Ishikawa (cell line): ENCODE results near the gene SH3TC2.

Source experiments
- CEBPB ChIP-seq: IDR thresholded peaks from 2 replicates; pipeline ENCODE4 v1.6.1; 2012
- CREB1 ChIP-seq: IDR thresholded peaks from 2 replicates; pipeline ENCODE4 v1.6.1; 2012; ENCODE audit warnings: low read depth
- EGR1 ChIP-seq: IDR thresholded peaks from 2 replicates; pipeline ENCODE4 v1.6.1; 2012
- EP300 ChIP-seq: IDR thresholded peaks from 2 replicates; pipeline ENCODE4 v1.6.1; 2012; ENCODE audit warnings: borderline replicate concordance
- FOXM1 ChIP-seq: IDR thresholded peaks from 2 replicates; pipeline ENCODE4 v1.6.1; 2012; ENCODE audit warnings: low read depth, borderline replicate concordance
- MAX ChIP-seq: IDR thresholded peaks from 2 replicates; pipeline ENCODE4 v1.6.1; 2012
- NFIC ChIP-seq: IDR thresholded peaks from 2 replicates; pipeline ENCODE4 v1.6.1; 2012
- RAD21 ChIP-seq: IDR thresholded peaks from 2 replicates; pipeline ENCODE4 v1.6.1; 2012; ENCODE audit warnings: low read depth
- TAF1 ChIP-seq: IDR thresholded peaks from 2 replicates; pipeline ENCODE4 v1.6.1; 2012; ENCODE audit warnings: low read depth, mild to moderate bottlenecking
- TCF12 ChIP-seq: IDR thresholded peaks from 2 replicates; pipeline ENCODE4 v1.6.1; 2012; ENCODE audit warnings: low read depth
- TEAD4 ChIP-seq: IDR thresholded peaks from 2 replicates; pipeline ENCODE4 v1.6.1; 2012
- USF1 ChIP-seq: IDR thresholded peaks from 2 replicates; pipeline ENCODE4 v1.6.1; 2012
- YY1 ChIP-seq: IDR thresholded peaks from 2 replicates; pipeline ENCODE4 v1.6.1; 2012; ENCODE audit warnings: low read depth
- ZBTB7A ChIP-seq: IDR thresholded peaks from 2 replicates; pipeline ENCODE4 v1.6.1; 2012; ENCODE audit warnings: low read depth
- TF ChIP-seq, protein P1 (sequence below): IDR thresholded peaks from 2 replicates; pipeline ENCODE4 v1.6.1; 2012; ENCODE audit warnings: low read depth, mild to moderate bottlenecking

The SH3TC2 gene

DNA sequence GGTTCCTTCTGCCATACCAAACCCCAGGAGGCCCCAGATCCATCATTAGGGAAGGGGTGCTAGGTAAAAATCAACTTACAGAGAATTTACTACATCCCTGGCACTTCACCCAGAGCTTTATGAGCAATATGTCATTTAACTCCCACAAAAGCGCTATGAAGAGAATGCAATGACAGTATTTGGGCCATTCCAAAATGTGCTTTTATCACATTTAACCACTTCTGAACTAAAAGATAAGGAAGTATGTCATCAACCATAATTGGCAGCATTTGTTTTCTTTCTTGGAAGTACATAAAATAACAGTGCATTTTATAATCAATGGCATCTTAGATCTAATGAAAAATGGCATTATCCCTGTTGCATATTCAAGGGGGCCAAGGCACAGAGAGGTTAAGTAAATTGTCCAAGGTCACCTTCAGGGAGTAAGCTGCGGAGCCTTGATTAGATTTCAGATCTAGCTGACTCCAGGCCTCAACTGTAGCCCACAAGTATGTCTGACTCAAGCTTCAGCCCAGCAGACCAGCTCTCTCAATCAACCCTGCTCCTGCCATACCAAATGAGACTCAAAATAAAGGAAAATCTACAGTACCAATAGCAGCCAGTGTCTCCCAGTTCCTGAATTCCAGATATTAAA, 16.5 kb downstream of the SH3TC2 start:
- TF ChIP-seq NFIC: no peak
- TF ChIP-seq, protein P1, sequence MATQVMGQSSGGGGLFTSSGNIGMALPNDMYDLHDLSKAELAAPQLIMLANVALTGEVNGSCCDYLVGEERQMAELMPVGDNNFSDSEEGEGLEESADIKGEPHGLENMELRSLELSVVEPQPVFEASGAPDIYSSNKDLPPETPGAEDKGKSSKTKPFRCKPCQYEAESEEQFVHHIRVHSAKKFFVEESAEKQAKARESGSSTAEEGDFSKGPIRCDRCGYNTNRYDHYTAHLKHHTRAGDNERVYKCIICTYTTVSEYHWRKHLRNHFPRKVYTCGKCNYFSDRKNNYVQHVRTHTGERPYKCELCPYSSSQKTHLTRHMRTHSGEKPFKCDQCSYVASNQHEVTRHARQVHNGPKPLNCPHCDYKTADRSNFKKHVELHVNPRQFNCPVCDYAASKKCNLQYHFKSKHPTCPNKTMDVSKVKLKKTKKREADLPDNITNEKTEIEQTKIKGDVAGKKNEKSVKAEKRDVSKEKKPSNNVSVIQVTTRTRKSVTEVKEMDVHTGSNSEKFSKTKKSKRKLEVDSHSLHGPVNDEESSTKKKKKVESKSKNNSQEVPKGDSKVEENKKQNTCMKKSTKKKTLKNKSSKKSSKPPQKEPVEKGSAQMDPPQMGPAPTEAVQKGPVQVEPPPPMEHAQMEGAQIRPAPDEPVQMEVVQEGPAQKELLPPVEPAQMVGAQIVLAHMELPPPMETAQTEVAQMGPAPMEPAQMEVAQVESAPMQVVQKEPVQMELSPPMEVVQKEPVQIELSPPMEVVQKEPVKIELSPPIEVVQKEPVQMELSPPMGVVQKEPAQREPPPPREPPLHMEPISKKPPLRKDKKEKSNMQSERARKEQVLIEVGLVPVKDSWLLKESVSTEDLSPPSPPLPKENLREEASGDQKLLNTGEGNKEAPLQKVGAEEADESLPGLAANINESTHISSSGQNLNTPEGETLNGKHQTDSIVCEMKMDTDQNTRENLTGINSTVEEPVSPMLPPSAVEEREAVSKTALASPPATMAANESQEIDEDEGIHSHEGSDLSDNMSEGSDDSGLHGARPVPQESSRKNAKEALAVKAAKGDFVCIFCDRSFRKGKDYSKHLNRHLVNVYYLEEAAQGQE: no peak
- TF ChIP-seq EGR1: no peak
- no peak for TF ChIP-seq MAX
- no peak for TF ChIP-seq FOXM1
- TF ChIP-seq YY1: no peak
- no peak for TF ChIP-seq TCF12
- TF ChIP-seq CREB1: no peak
- TF ChIP-seq CEBPB: no peak
- no peak for TF ChIP-seq EP300
- no peak for TF ChIP-seq TEAD4
- TF ChIP-seq TAF1: no peak
- TF ChIP-seq RAD21: no peak
- TF ChIP-seq ZBTB7A: no peak
- no peak for TF ChIP-seq USF1

DNA sequence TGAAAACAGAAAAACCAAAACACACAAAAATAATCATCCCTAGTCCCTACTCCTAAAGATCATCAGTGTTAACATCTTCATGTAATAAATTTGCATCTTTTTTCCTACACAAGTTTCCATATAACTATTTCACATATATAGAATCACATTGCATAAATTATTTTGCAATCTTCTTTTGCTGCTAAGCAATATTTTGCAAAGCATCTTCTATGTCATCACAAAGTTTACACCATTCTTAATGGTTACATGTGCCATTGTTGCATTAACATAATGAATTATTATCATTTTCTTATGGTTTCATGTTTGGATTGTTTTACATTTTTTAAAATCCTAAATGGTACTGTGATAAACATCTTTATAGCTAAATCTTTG, 17.8 kb downstream of the SH3TC2 start:
- TF ChIP-seq EP300 (no peak), FOXM1 (no peak), USF1 (no peak), YY1 (no peak), NFIC (no peak), CEBPB (no peak), EGR1 (no peak), TEAD4 (no peak), ZBTB7A (no peak), TCF12 (no peak), RAD21 (no peak), CREB1 (no peak), MAX (no peak), TAF1 (no peak)
- TF ChIP-seq, protein P1: no peak

GRCh38 chr5:149044453-149045088, 18.3 kb downstream of the SH3TC2 start:
- TF ChIP-seq ZBTB7A: no peak
- TF ChIP-seq EP300: no peak

- TF ChIP-seq FOXM1: no peak
- TF ChIP-seq MAX: no peak
- no peak for TF ChIP-seq CEBPB
- no peak for TF ChIP-seq NFIC
- TF ChIP-seq EGR1: no peak
- TF ChIP-seq EP300: no peak
- no peak for TF ChIP-seq TAF1
- TF ChIP-seq TCF12: no peak
- TF ChIP-seq USF1: no peak
- TF ChIP-seq, protein P1: no peak
- no peak for TF ChIP-seq TEAD4
- TF ChIP-seq ZBTB7A: no peak
- TF ChIP-seq RAD21: no peak
- no peak for TF ChIP-seq CREB1
- TF ChIP-seq YY1: no peak
Measured at GRCh38 chr5:149043641-149044040, 19.2 kb downstream of the SH3TC2 start.
